MCF 10A (cell line): ENCODE results near the gene CIBAR2. TPM values are rescaled to one million over a fixed set of nuclear protein-coding genes. Genes with fewer than 3 reads are reported as not detected.

ENCODE experiments used
- BruUV-seq: library from RNA; stranded (reverse); fragments of 400-500 nt; replicated peaks from 2 replicates; lab custom pipeline; 2021; lab: Mats Ljungman, UMichigan
- CTCF ChIA-PET: fragments of 300-600 bp; sonication (Branson Sonifier 250); formaldehyde crosslinking; extraction: SDS; loops from one replicate; lab custom pipeline; 2021; ENCODE audit warnings: antibody characterized with exemption, inconsistent platforms; lab: Yijun Ruan, JAX
- POLR2A ChIA-PET: fragments of 300-600, 350-650 bp; sonication (Branson Sonifier 250); formaldehyde crosslinking; extraction: SDS; loops from one replicate; lab custom pipeline; 2020; ENCODE audit warnings: antibody characterized with exemption, inconsistent platforms; lab: Yijun Ruan, JAX
- DNase-seq: peaks from one replicate; pipeline ENCODE4 v3.0.0-alpha.2; 2018; ENCODE audit not compliant: unreplicated experiment
- H3K27ac Mint-ChIP-seq: one replicate; pipeline ENCODE4 v1.8.0; 2022; ENCODE audit warnings: mild to moderate bottlenecking, low read depth, mixed read lengths; ENCODE audit not compliant: unreplicated experiment
- H3K27me3 Mint-ChIP-seq: one replicate; pipeline ENCODE4 v1.8.0; 2022; ENCODE audit warnings: mixed read lengths; ENCODE audit not compliant: insufficient read depth, unreplicated experiment
- H3K36me3 Mint-ChIP-seq: one replicate; pipeline ENCODE4 v1.8.0; 2022; ENCODE audit warnings: mild to moderate bottlenecking, moderate library complexity, mixed read lengths; ENCODE audit not compliant: insufficient read depth, unreplicated experiment
- H3K4me1 Mint-ChIP-seq: one replicate; pipeline ENCODE4 v1.8.0; 2022; ENCODE audit warnings: mixed read lengths; ENCODE audit not compliant: insufficient read depth, unreplicated experiment
- H3K4me3 Mint-ChIP-seq: one replicate; pipeline ENCODE4 v1.8.0; 2022; ENCODE audit warnings: mild to moderate bottlenecking, moderate library complexity, mixed read lengths; ENCODE audit not compliant: unreplicated experiment
- H3K9me3 Mint-ChIP-seq: one replicate; pipeline ENCODE4 v1.8.0; 2022; ENCODE audit warnings: mixed read lengths; ENCODE audit not compliant: unreplicated experiment
- CTCF ChIP-seq: fragments of 200-600 bp; IDR thresholded peaks from one replicate; pipeline ENCODE4 v1.8.0; 2022; ENCODE audit warnings: antibody characterized with exemption, mild to moderate bottlenecking; ENCODE audit not compliant: unreplicated experiment
- intact Hi-C: fragments of 100-400 bp; cut with micrococcal nuclease; formaldehyde crosslinking; loops from 2 replicates; pipeline ENCODE4 v1.14.1; 2022
- total RNA-seq: library from RNA; stranded (reverse); gene quantifications from 2 replicates; pipeline ENCODE4 v1.2.3, GENCODE V29; 2022

The CIBAR2 gene
- total RNA-seq, 1 experiment from 2014 or later, result not detected

DNA sequence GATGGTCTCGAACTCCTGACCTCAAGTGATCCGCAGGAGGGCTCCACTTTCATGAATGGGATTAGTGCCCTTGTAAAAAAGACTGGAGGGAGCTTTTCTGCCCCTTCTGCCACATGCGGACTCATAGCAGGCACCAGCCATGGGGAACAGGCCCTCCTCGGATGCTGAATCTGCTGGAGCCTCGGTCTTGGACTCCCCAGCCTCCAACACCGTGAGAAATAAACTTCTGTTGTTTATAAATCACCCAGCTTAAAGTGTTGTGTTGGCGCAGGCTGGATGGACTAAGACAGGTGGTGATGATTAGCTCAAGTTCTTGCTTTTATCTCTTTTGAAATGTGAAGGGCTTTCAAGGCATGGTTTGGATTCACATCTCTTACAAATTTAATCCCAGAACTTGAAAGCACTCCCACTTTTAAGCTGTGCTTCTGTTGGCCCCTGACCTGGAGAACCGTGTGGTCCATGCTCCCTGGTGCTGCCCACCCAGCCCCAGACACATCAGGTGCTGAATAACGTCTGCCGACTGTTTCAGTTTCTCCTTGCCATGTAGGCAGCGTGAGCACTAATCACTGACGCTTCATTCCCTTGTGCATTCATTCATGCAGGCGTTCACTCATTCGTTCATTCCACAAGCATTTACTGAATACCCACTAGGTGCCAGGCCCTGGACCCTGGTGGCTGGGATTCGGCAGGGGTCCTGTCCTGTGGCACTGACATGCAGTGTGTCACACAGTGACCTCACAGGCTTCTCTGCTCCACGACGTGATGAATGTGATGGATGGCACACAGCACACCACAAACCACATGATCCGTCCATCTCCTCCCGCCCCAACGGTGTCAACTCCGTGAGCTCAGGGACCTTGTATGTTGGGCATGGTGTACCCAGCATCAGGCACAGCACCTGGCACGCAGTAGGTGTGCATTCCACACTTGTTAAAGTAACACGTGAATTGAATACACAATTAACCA lies 8.9 kb downstream of the CIBAR2 start:
- POLR2A ChIA-PET, result no interaction called here
- Mint-ChIP-seq H3K27ac (no peak overlapping the region), H3K9me3 (no peaks in the 10 kb centered on the region), H3K4me1 (no peaks in the 10 kb centered on the region), H3K27me3 (no peaks in the 10 kb centered on the region), H3K4me3 (no peak overlapping the region), H3K36me3 (no peaks in the 10 kb centered on the region)
- CTCF ChIA-PET, result interaction anchor here (0.6 to 0.7 kb wide), 2 partner anchors 9 to 176 kb away, joined by 3 read pairs; no protein-coding TSS in a partner anchor
- DNase-seq, result no peak
- no peak for TF ChIP-seq CTCF
- no TSS peak for BruUV-seq
- intact Hi-C loops, result no loop called here

GRCh38 chr16:85101956-85102630 lies 10.2 kb downstream of the CIBAR2 start:
- intact Hi-C loops, result no loop called here
- Mint-ChIP-seq H3K4me3 (no peak overlapping the region), H3K4me1 (no peaks in the 10 kb centered on the region), H3K36me3 (no peaks in the 10 kb centered on the region), H3K9me3 (no peaks in the 10 kb centered on the region), H3K27me3 (no peaks in the 10 kb centered on the region), H3K27ac (no peak overlapping the region)
- POLR2A ChIA-PET, result no interaction called here
- no TSS peak for BruUV-seq
- no peak for TF ChIP-seq CTCF
- CTCF ChIA-PET, result interaction anchor here (0.7 to 1.4 kb wide), 2 partner anchors 13 to 139 kb away, joined by 3 to 4 read pairs; no protein-coding TSS in a partner anchor
- no peak for DNase-seq

- CTCF ChIA-PET, result interaction anchor here (0.6 to 1.1 kb wide), 2 partner anchors 13 to 320 kb away, joined by 3 to 6 read pairs; no protein-coding TSS in a partner anchor
- Mint-ChIP-seq H3K27me3 (no peaks in the 10 kb centered on the region), H3K9me3 (no peaks in the 10 kb centered on the region), H3K4me3 (no peak overlapping the region), H3K4me1 (no peaks in the 10 kb centered on the region), H3K36me3 (no peaks in the 10 kb centered on the region), H3K27ac (no peak overlapping the region)
- intact Hi-C loops, result no loop called here
- TF ChIP-seq CTCF, result no peak
- no TSS peak for BruUV-seq
- POLR2A ChIA-PET, result no interaction called here
- DNase-seq, result no peak
Measured at GRCh38 chr16:85100265-85100664, 12.0 kb downstream of the CIBAR2 start.

DNA sequence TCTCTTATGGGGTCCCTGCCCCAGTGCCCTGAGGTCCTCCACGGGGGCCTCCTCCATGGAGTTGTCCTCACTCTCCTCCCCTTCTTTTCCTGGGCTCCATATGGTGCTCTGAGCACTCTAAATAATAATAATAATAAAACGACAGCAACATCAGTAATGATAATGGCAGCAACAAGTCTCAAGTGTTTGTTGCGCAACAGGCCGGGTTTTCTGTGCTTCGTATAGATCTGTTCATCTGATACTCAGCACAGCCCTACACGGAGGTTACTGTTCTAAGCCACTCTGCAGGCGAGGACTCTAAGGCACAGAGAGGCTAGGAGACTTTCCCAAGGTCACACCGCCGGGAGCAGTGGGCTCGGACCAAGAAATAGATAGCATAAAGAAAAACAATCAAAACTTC lies 13.7 kb downstream of the CIBAR2 start:
- ChIA-PET CTCF (interaction anchor here (0.6 to 1.7 kb wide), 2 partner anchors 16 to 31 kb away, joined by 3 read pairs; no protein-coding TSS in a partner anchor), POLR2A (no interaction called here)
- Mint-ChIP-seq H3K9me3 (no peaks in the 10 kb centered on the region), H3K27me3 (peaks cover 10% of the 10 kb centered on the region), H3K36me3 (no peaks in the 10 kb centered on the region), H3K4me3 (no peak overlapping the region), H3K4me1 (no peaks in the 10 kb centered on the region), H3K27ac (no peak overlapping the region)
- intact Hi-C loops, result no loop called here
- DNase-seq, result no peak
- TF ChIP-seq CTCF, result no peak
- no TSS peak for BruUV-seq
